GM12878 (cell line): Measurements from ENCODE around the gene GPC6. TPM values are rescaled to one million over a fixed set of nuclear protein-coding genes. Genes with fewer than 3 reads are reported as not detected.

Source experiments
- ATAC-seq: fragments of 200-7000 bp; cut with Tn5 transposase; 3 replicates; pipeline ENCODE4 v1.9.1; 2020; ENCODE audit warnings: mild to moderate bottlenecking, moderate library complexity
- BruUV-seq: library from RNA; stranded (reverse); fragments of 400-500 nt; replicated peaks from 2 replicates; lab custom pipeline; 2021; lab: Mats Ljungman, UMichigan
- CTCF ChIA-PET: fragments of 300-600 bp; sonication (Branson Sonifier 250); formaldehyde crosslinking; extraction: SDS; loops from one replicate; lab custom pipeline; 2021; ENCODE audit warnings: inconsistent platforms; lab: Yijun Ruan, JAX
- POLR2A ChIA-PET: fragments of 350-600 bp; formaldehyde crosslinking; extraction: SDS; loops from one replicate; lab custom pipeline; 2021; ENCODE audit warnings: inconsistent platforms; lab: Charles Lee
- RAD21 ChIA-PET: fragments of 300-600 bp; sonication (Branson Sonifier 250); formaldehyde crosslinking; loops from one replicate; lab custom pipeline; 2023; ENCODE audit warnings: antibody characterized with exemption; ENCODE audit not compliant: unreplicated experiment; lab: Charles Lee
- SMC1A ChIA-PET: fragments of 300-600 bp; sonication (Branson Sonifier 250); formaldehyde crosslinking; loops from one replicate; lab custom pipeline; 2023; ENCODE audit not compliant: unreplicated experiment, uncharacterized antibody; lab: Charles Lee
- DNase-seq: peaks from one replicate; pipeline ENCODE4 v3.0.0-alpha.2; 2011; ENCODE audit warnings: low read depth, low spot score
- FAIRE-seq: peaks from 3 replicates; lab custom pipeline; 2011; peaks lifted over from hg19 to GRCh38; lab: Jason Lieb, UNC
- H2AFZ ChIP-seq: 2 replicates; pipeline ENCODE4 v1.6.0; 2011; ENCODE audit warnings: low read depth, low read length, control low read depth; ENCODE audit not compliant: control insufficient read depth
- H3K27ac ChIP-seq: 2 replicates; pipeline ENCODE4 v1.5.1; 2011; ENCODE audit warnings: control low read depth; ENCODE audit not compliant: control insufficient read depth, insufficient read depth
- H3K27me3 ChIP-seq, 2 experiments: replicated peaks in 1 of 2; 2 replicates each; pipeline versions ENCODE4 v1.6.0 to v1.6.1; 2011; ENCODE audit warnings: low read length in 1 of 2; ENCODE audit not compliant: control insufficient read depth in 2 of 2, insufficient read depth in 2 of 2
- H3K36me3 ChIP-seq, 2 experiments: 2 replicates each; pipeline ENCODE4 v1.5.1; 2011; ENCODE audit warnings: low read length in 1 of 2; ENCODE audit not compliant: control insufficient read depth in 2 of 2, insufficient read depth in 2 of 2
- H3K4me1 ChIP-seq: 2 replicates; pipeline ENCODE4 v1.6.1; 2011; ENCODE audit warnings: mild to moderate bottlenecking, low read length, moderate library complexity, mixed read lengths; ENCODE audit not compliant: control insufficient read depth, insufficient read depth
- H3K4me2 ChIP-seq: 2 replicates; pipeline ENCODE4 v1.6.0; 2011; ENCODE audit warnings: control low read depth; ENCODE audit not compliant: control insufficient read depth, insufficient read depth
- H3K4me3 ChIP-seq: fragments of 200-600 bp; sonication (generic); 2 replicates; pipeline ENCODE4 v1.5.1; 2016
- H3K79me2 ChIP-seq: 2 replicates; pipeline ENCODE4 v1.6.0; 2011; ENCODE audit warnings: low read length; ENCODE audit not compliant: control insufficient read depth, insufficient read depth
- H3K9ac ChIP-seq: 2 replicates; pipeline ENCODE4 v1.8.0; 2011; ENCODE audit warnings: low read length, control low read depth, mixed read lengths; ENCODE audit not compliant: control insufficient read depth, insufficient read depth
- H3K9me3 ChIP-seq: replicated peaks from 3 replicates; pipeline ENCODE4 v1.5.1; 2011; ENCODE audit warnings: mild to moderate bottlenecking, low read length; ENCODE audit not compliant: control insufficient read depth, insufficient read depth
- H4K20me1 ChIP-seq: 2 replicates; pipeline ENCODE4 v1.6.0; 2011; ENCODE audit not compliant: control insufficient read depth, insufficient read depth
- BCLAF1 ChIP-seq: fragments of 450-650 bp; IDR thresholded peaks from 2 replicates; pipeline ENCODE4 v1.6.1; 2017; ENCODE audit warnings: antibody characterized with exemption, mild to moderate bottlenecking, moderate library complexity
- CUX1 ChIP-seq: IDR thresholded peaks from 2 replicates; pipeline ENCODE4 v1.6.1; 2012; ENCODE audit warnings: improper control_type of control experiment, low read depth, low read length; ENCODE audit not compliant: insufficient replicate concordance
- GATAD2B ChIP-seq: fragments of 450-650 bp; conservative IDR thresholded peaks from 2 replicates; pipeline ENCODE4 v1.6.1; 2017; ENCODE audit warnings: low read depth, mild to moderate bottlenecking, moderate library complexity
- KAT2A ChIP-seq: conservative IDR thresholded peaks from 2 replicates; pipeline ENCODE4 v1.6.1; 2011; ENCODE audit warnings: low read depth, low read length; ENCODE audit not compliant: control insufficient read depth
- USF2 ChIP-seq: IDR thresholded peaks from 2 replicates; pipeline ENCODE4 v1.6.1; 2011; ENCODE audit warnings: low read depth, low read length, improper control_type of control experiment, borderline replicate concordance
- ZBTB33 ChIP-seq: fragments of 450-650 bp; IDR thresholded peaks from 2 replicates; pipeline ENCODE4 v1.6.1; 2017; ENCODE audit warnings: mild to moderate bottlenecking
- WGBS: methylation state at CpG from one replicate; pipeline ENCODE4 v1.1.6; 2016; ENCODE audit warnings: low lambda C conversion rate; ENCODE audit not compliant: insufficient replicate concordance, insufficient coverage; ENCODE audit errors: missing lambda C conversion rate; 5-methylcytosine and 5-hydroxymethylcytosine counted together
- in situ Hi-C: fragments of 300-500 bp; cut with MboI; formaldehyde crosslinking; loops from 9 replicates; pipeline ENCODE4 v1.14.3; 2018; ENCODE audit warnings: mixed read lengths
- intact Hi-C: fragments of 100-400 bp; cut with micrococcal nuclease; formaldehyde crosslinking; loops from one replicate; pipeline ENCODE4 v1.14.2; 2022; ENCODE audit not compliant: unreplicated experiment
- polyA plus RNA-seq, 11 experiments: library from polyadenylated mRNA; depleted of rRNA in 4 of 11; unstranded in 6 of 11; stranded (reverse) in 5 of 11; fragments of >200 nt; fragmentation: Nextera tagmentation in 4 of 11; fragmentation: Illumina TruSeq in 1 of 11; extraction: Ambion mirVana in 4 of 11; extraction: Trizol in 1 of 11; gene quantifications; 1 replicate in 1 of 11; 2 replicates in 10 of 11; pipeline versions ENCODE4 v1.2.1 to v1.2.3, GENCODE V29; 2011 to 2016; ENCODE audit warnings: inconsistent platforms in 2 of 11, missing spikeins in 2 of 11, low read depth in 1 of 11
- total RNA-seq, 4 experiments: library from RNA; depleted of rRNA in 3 of 4; stranded (reverse); fragments of >200 nt in 3 of 4; fragmentation: Illumina TruSeq in 1 of 4; extraction: Trizol in 1 of 4; gene quantifications; 2 replicates each; pipeline versions ENCODE4 v1.2.1 to v1.2.3, GENCODE V29; 2013 to 2021

GPC6 gene
- total and polyA plus RNA-seq, 10 of the 15 experiments (the other 5 are each of a cell fraction or from before 2014, with no cell fraction given) = 0.03 to 0.04 (median 0.03) TPM; not detected in 7

- in situ Hi-C loops = no loop called here
- no peak overlapping the region for H3K9ac ChIP-seq
- ChIA-PET POLR2A (no interaction called here), RAD21 (no interaction called here), CTCF (no interaction called here), SMC1A (no interaction called here)
- no peaks in the 10 kb centered on the region for H3K4me1 ChIP-seq
- WGBS = 32% methylated on average over 3 of the region's 3 CpGs
- TF ChIP-seq USF2 (no peak), BCLAF1 (no peak), KAT2A (no peak), GATAD2B (no peak), CUX1 (no peak), ZBTB33 (no peak)
- H3K27me3 ChIP-seq = no peaks in the 10 kb centered on the region
- H2AFZ ChIP-seq = no peak overlapping the region
- ATAC-seq (no peak), DNase-seq (no peak), FAIRE-seq (no peak)
- no TSS peak for BruUV-seq
- H3K27ac ChIP-seq = no peak overlapping the region
- no peaks in the 10 kb centered on the region for H3K9me3 ChIP-seq
- no peaks in the 10 kb centered on the region for H3K79me2 ChIP-seq
- H3K4me3 ChIP-seq = no peak overlapping the region
- intact Hi-C loops = no loop called here
- H3K4me2 ChIP-seq = no peak overlapping the region
- no peaks in the 10 kb centered on the region for H3K36me3 ChIP-seq
- no peaks in the 10 kb centered on the region for H4K20me1 ChIP-seq
Measured at GRCh38 chr13:94087100-94087499, 860.5 kb downstream of the GPC6 start.
